HepG2 (cell line): ENCODE measurements around the gene SLC12A5. TPM values are rescaled to one million over a fixed set of nuclear protein-coding genes. Genes with fewer than 3 reads are reported as not detected.
A peak's percentile ranks its signal among the peaks of the same experiment; 100 is the strongest.

Source experiments
- ELF4 ChIP-seq: sonication (generic); formaldehyde crosslinking; IDR thresholded peaks from 2 replicates; pipeline ENCODE4 v1.5.0; 2020; ENCODE audit warnings: missing genetic modification reagents, mild to moderate bottlenecking, moderate library complexity, borderline replicate concordance
- KDM5B ChIP-seq: sonication (generic); formaldehyde crosslinking; IDR thresholded peaks from 2 replicates; pipeline ENCODE4 v1.4.0; 2020; ENCODE audit warnings: missing genetic modification reagents, mild to moderate bottlenecking, borderline replicate concordance
- KIAA2018 ChIP-seq: sonication (generic); formaldehyde crosslinking; IDR thresholded peaks from 2 replicates; pipeline ENCODE4 v1.5.0; 2020; ENCODE audit warnings: mild to moderate bottlenecking, missing genetic modification reagents, borderline replicate concordance
- MAFK ChIP-seq, 2 experiments: IDR thresholded peaks in 1 of 2; conservative IDR thresholded peaks in 1 of 2; 2 replicates each; pipeline ENCODE4 v1.6.1; 2011; ENCODE audit warnings: improper control_type of control experiment in 2 of 2, low read length in 2 of 2
- MXI1 ChIP-seq: IDR thresholded peaks from 3 replicates; pipeline ENCODE4 v1.6.1; 2012; ENCODE audit warnings: low read depth, low read length, inconsistent platforms, borderline replicate concordance
- ZFP37 ChIP-seq: sonication (generic); formaldehyde crosslinking; IDR thresholded peaks from 2 replicates; pipeline ENCODE4 v1.4.0; 2020; ENCODE audit warnings: missing genetic modification reagents, borderline replicate concordance
- ZFP90 ChIP-seq: sonication (generic); formaldehyde crosslinking; IDR thresholded peaks from 2 replicates; pipeline ENCODE4 v1.8.0; 2022; ENCODE audit warnings: missing genetic modification reagents, mild to moderate bottlenecking, inconsistent platforms, borderline replicate concordance
- ZNF326 ChIP-seq: sonication (generic); formaldehyde crosslinking; IDR thresholded peaks from 2 replicates; pipeline ENCODE4 v1.4.0; 2020; ENCODE audit warnings: missing genetic modification reagents, borderline replicate concordance
- ZNF720 ChIP-seq: sonication (generic); formaldehyde crosslinking; IDR thresholded peaks from 2 replicates; pipeline ENCODE4 v1.4.0; 2020; ENCODE audit warnings: missing genetic modification reagents
- ZNF850 ChIP-seq: sonication (generic); formaldehyde crosslinking; conservative IDR thresholded peaks from 2 replicates; pipeline ENCODE4 v1.9.0; 2021; ENCODE audit warnings: mild to moderate bottlenecking, missing genetic modification reagents
- polyA plus RNA-seq, 8 experiments: library from polyadenylated mRNA; depleted of rRNA in 3 of 8; stranded (reverse) in 7 of 8; unstranded in 1 of 8; fragments of >200 nt; fragmentation: Illumina TruSeq in 4 of 8; extraction: Trizol in 4 of 8; gene quantifications; 2 replicates each; pipeline versions ENCODE4 v1.2.1 to v1.2.3, GENCODE V29; 2011 to 2016; ENCODE audit warnings: low read depth in 4 of 8, missing spikeins in 1 of 8, mixed read lengths in 1 of 8; ENCODE audit not compliant: insufficient read depth in 1 of 8
- total RNA-seq, 5 experiments: library from RNA; depleted of rRNA; stranded (reverse); fragments of >200 nt; fragmentation: Illumina TruSeq; extraction: Trizol; gene quantifications; 2 replicates each; pipeline ENCODE4 v1.2.3, GENCODE V29; 2016; ENCODE audit warnings: low read depth in 1 of 5
- TF ChIP-seq, protein P1 (sequence below): sonication (generic); formaldehyde crosslinking; IDR thresholded peaks from 2 replicates; pipeline ENCODE4 v1.5.0; 2020; ENCODE audit warnings: mild to moderate bottlenecking, missing genetic modification reagents
- TF ChIP-seq, protein P2 (sequence below): sonication (generic); formaldehyde crosslinking; IDR thresholded peaks from 2 replicates; pipeline ENCODE4 v1.4.0; 2020; ENCODE audit warnings: mild to moderate bottlenecking, missing genetic modification reagents, borderline replicate concordance

SLC12A5 gene
- total and polyA plus RNA-seq, 2 of the 13 experiments (the other 11 are each of a cell fraction or from before 2014, with no cell fraction given), result 4.3 to 5.4 TPM

GRCh38 chr20:46021361-46022359, 7.4 kb upstream of the SLC12A5 start (continued):
- TF ChIP-seq KIAA2018 (CRISPR knock-in tag), result no peak
- 0 out of 3 replicates have a peak, but pooled peaks have one; percentile 40 for TF ChIP-seq MXI1
- no peak for TF ChIP-seq ELF4 (CRISPR knock-in tag)
- no peak; the same call in 1 of the 2 replicates for TF ChIP-seq ZNF850 (CRISPR knock-in tag)
- TF ChIP-seq, protein P1, sequence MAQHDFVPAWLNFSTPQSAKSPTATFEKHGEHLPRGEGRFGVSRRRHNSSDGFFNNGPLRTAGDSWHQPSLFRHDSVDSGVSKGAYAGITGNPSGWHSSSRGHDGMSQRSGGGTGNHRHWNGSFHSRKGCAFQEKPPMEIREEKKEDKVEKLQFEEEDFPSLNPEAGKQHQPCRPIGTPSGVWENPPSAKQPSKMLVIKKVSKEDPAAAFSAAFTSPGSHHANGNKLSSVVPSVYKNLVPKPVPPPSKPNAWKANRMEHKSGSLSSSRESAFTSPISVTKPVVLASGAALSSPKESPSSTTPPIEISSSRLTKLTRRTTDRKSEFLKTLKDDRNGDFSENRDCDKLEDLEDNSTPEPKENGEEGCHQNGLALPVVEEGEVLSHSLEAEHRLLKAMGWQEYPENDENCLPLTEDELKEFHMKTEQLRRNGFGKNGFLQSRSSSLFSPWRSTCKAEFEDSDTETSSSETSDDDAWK (CRISPR knock-in tag), result no peak
- no peak for TF ChIP-seq ZNF720
- no peak; the same call in 1 of the 2 replicates for TF ChIP-seq ZFP90 (CRISPR knock-in tag)
- TF ChIP-seq, protein P2, sequence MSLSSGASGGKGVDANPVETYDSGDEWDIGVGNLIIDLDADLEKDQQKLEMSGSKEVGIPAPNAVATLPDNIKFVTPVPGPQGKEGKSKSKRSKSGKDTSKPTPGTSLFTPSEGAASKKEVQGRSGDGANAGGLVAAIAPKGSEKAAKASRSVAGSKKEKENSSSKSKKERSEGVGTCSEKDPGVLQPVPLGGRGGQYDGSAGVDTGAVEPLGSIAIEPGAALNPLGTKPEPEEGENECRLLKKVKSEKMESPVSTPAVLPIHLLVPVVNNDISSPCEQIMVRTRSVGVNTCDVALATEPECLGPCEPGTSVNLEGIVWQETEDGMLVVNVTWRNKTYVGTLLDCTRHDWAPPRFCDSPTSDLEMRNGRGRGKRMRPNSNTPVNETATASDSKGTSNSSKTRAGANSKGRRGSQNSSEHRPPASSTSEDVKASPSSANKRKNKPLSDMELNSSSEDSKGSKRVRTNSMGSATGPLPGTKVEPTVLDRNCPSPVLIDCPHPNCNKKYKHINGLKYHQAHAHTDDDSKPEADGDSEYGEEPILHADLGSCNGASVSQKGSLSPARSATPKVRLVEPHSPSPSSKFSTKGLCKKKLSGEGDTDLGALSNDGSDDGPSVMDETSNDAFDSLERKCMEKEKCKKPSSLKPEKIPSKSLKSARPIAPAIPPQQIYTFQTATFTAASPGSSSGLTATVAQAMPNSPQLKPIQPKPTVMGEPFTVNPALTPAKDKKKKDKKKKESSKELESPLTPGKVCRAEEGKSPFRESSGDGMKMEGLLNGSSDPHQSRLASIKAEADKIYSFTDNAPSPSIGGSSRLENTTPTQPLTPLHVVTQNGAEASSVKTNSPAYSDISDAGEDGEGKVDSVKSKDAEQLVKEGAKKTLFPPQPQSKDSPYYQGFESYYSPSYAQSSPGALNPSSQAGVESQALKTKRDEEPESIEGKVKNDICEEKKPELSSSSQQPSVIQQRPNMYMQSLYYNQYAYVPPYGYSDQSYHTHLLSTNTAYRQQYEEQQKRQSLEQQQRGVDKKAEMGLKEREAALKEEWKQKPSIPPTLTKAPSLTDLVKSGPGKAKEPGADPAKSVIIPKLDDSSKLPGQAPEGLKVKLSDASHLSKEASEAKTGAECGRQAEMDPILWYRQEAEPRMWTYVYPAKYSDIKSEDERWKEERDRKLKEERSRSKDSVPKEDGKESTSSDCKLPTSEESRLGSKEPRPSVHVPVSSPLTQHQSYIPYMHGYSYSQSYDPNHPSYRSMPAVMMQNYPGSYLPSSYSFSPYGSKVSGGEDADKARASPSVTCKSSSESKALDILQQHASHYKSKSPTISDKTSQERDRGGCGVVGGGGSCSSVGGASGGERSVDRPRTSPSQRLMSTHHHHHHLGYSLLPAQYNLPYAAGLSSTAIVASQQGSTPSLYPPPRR (CRISPR knock-in tag), result 0 out of 2 replicates have a peak, but pooled peaks have one; percentile 34
- TF ChIP-seq KDM5B, result no peak
- no peak for TF ChIP-seq MAFK (conservative IDR thresholded peaks at IDR 0.05 in 1 of 2, IDR thresholded peaks at IDR 0.05 in 1 of 2; ENCODE audit: low read length in 2 of 2)
- TF ChIP-seq ZNF326 (CRISPR knock-in tag), result no peak
- no peak for TF ChIP-seq ZFP37 (CRISPR knock-in tag)
